ENCODE measurements around the gene AZU1.
"Not testable (repeated sequence)": the region's sequence is repeated elsewhere in the genome, so short reads cannot be mapped to it uniquely, and the experiment has no call there.

Gene AZU1

GRCh38 chr19:869245-870177 lies 41.9 kb downstream of the AZU1 start:
- in situ Hi-C loops (cut with MboI; ENCODE audit: low sequenced_read_pairs), result no loop called here

GRCh38 chr19:870314-870713 lies 42.7 kb downstream of the AZU1 start:
- in situ Hi-C loops (cut with MboI; ENCODE audit: low sequenced_read_pairs), result no loop called here

- in situ Hi-C loops (cut with MboI; ENCODE audit: low sequenced_read_pairs), result no loop called here
Measured at GRCh38 chr19:870963-871401, 43.3 kb downstream of the AZU1 start.

GRCh38 chr19:871446-872265 lies 44.0 kb downstream of the AZU1 start:
- in situ Hi-C loops (cut with MboI; ENCODE audit: low sequenced_read_pairs), result no loop called here

- in situ Hi-C loops (cut with MboI; ENCODE audit: low sequenced_read_pairs), result no loop called here
Measured at GRCh38 chr19:872266-872951, 44.8 kb downstream of the AZU1 start.

- in situ Hi-C loops (cut with MboI; ENCODE audit: low sequenced_read_pairs), result no loop called here
Measured at GRCh38 chr19:873084-873483, 45.4 kb downstream of the AZU1 start.

- in situ Hi-C loops (cut with MboI; ENCODE audit: low sequenced_read_pairs), result no loop called here
Measured at GRCh38 chr19:873561-874041, 46.0 kb downstream of the AZU1 start.

- in situ Hi-C loops (cut with MboI; ENCODE audit: low sequenced_read_pairs), result no loop called here
Measured at GRCh38 chr19:875265-875879, 47.7 kb downstream of the AZU1 start.

- in situ Hi-C loops (cut with MboI; ENCODE audit: low sequenced_read_pairs), result no loop called here
Measured at GRCh38 chr19:876089-876488, 48.5 kb downstream of the AZU1 start.

- in situ Hi-C loops (cut with MboI; ENCODE audit: low sequenced_read_pairs), result no loop called here
Measured at GRCh38 chr19:876780-877314, 49.2 kb downstream of the AZU1 start.

- in situ Hi-C loops (cut with MboI; ENCODE audit: low sequenced_read_pairs), result not testable (repeated sequence)
Measured at GRCh38 chr19:877992-878660, 50.5 kb downstream of the AZU1 start.

- in situ Hi-C loops (cut with MboI; ENCODE audit: low sequenced_read_pairs), result not testable (repeated sequence)
Measured at GRCh38 chr19:878751-879561, 51.3 kb downstream of the AZU1 start.

GRCh38 chr19:879711-880438 lies 52.2 kb downstream of the AZU1 start:
- in situ Hi-C loops (cut with MboI; ENCODE audit: low sequenced_read_pairs), result no loop called here
